Nephron (organoid): Measurements from ENCODE around the gene F7.

Experiments used
- H3K27ac Mint-ChIP-seq, 3 experiments: 2 replicates each; pipeline ENCODE4 v1.8.0; 2020; ENCODE audit warnings: mixed read lengths in 3 of 3, mild to moderate bottlenecking in 2 of 3, moderate library complexity in 1 of 3
- H3K27me3 Mint-ChIP-seq: 2 replicates; pipeline ENCODE4 v1.8.0; 2021; ENCODE audit warnings: low read depth, mild to moderate bottlenecking, moderate library complexity, mixed read lengths
- H3K36me3 Mint-ChIP-seq: 2 replicates; pipeline ENCODE4 v1.8.0; 2020; ENCODE audit warnings: low read depth, mixed read lengths
- H3K4me1 Mint-ChIP-seq: 2 replicates; pipeline ENCODE4 v1.8.0; 2020; ENCODE audit warnings: mixed read lengths
- H3K4me3 Mint-ChIP-seq, 3 experiments: 2 replicates each; pipeline ENCODE4 v1.8.0; 2020; ENCODE audit warnings: mild to moderate bottlenecking in 3 of 3, mixed read lengths in 3 of 3, moderate library complexity in 2 of 3
- H3K9me3 Mint-ChIP-seq: 2 replicates; pipeline ENCODE4 v1.8.0; 2020; ENCODE audit warnings: mixed read lengths
- CTCF ChIP-seq, 3 experiments: fragments of 200-600 bp; sonication (generic); IDR thresholded peaks; one replicate each; pipeline ENCODE4 v1.5.0; 2021; ENCODE audit warnings: antibody characterized with exemption in 3 of 3; ENCODE audit not compliant: unreplicated experiment in 3 of 3

The F7 gene

GRCh38 chr13:113080361-113080831 is 25.2 kb upstream of the F7 start:
- Mint-ChIP-seq H3K27me3 (peaks cover 12% of the 10 kb centered on the region), H3K4me1 (peaks cover 26% of the 10 kb centered on the region), H3K9me3 (no peaks in the 10 kb centered on the region), H3K4me3 (no peak overlapping the region), H3K27ac (no peak overlapping the region), H3K36me3 (peaks cover 26% of the 10 kb centered on the region)
- no peak for TF ChIP-seq CTCF (IDR thresholded peaks at IDR 0.05; ENCODE audit: unreplicated experiment in 3 of 3)

GRCh38 chr13:113080901-113081521 is 24.6 kb upstream of the F7 start:
- peaks cover 19% of the 10 kb centered on the region for H3K36me3 Mint-ChIP-seq
- no peaks in the 10 kb centered on the region for H3K9me3 Mint-ChIP-seq
- no peak overlapping the region for H3K4me3 Mint-ChIP-seq
- no peak for TF ChIP-seq CTCF (IDR thresholded peaks at IDR 0.05; ENCODE audit: unreplicated experiment in 3 of 3)
- no peak overlapping the region for H3K27ac Mint-ChIP-seq
- peaks cover 12% of the 10 kb centered on the region for H3K27me3 Mint-ChIP-seq
- peaks cover 26% of the 10 kb centered on the region for H3K4me1 Mint-ChIP-seq

GRCh38 chr13:113082198-113083021 is 23.2 kb upstream of the F7 start:
- H3K27me3 Mint-ChIP-seq, result peaks cover 18% of the 10 kb centered on the region
- no peak overlapping the region for H3K27ac Mint-ChIP-seq
- peaks cover 22% of the 10 kb centered on the region for H3K36me3 Mint-ChIP-seq
- H3K4me3 Mint-ChIP-seq, result no peak overlapping the region
- H3K9me3 Mint-ChIP-seq, result no peaks in the 10 kb centered on the region
- TF ChIP-seq CTCF (IDR thresholded peaks at IDR 0.05; ENCODE audit: unreplicated experiment in 3 of 3), result no peak
- H3K4me1 Mint-ChIP-seq, result peaks cover 26% of the 10 kb centered on the region

GRCh38 chr13:113083022-113083373 is 22.6 kb upstream of the F7 start:
- no peak for TF ChIP-seq CTCF (IDR thresholded peaks at IDR 0.05; ENCODE audit: unreplicated experiment in 3 of 3)
- no peaks in the 10 kb centered on the region for H3K9me3 Mint-ChIP-seq
- peaks cover 26% of the 10 kb centered on the region for H3K4me1 Mint-ChIP-seq
- H3K4me3 Mint-ChIP-seq, result no peak overlapping the region
- peaks cover 22% of the 10 kb centered on the region for H3K36me3 Mint-ChIP-seq
- peaks cover 18% of the 10 kb centered on the region for H3K27me3 Mint-ChIP-seq
- no peak overlapping the region for H3K27ac Mint-ChIP-seq

GRCh38 chr13:113083402-113084061 is 22.1 kb upstream of the F7 start:
- Mint-ChIP-seq H3K27me3 (peaks cover 18% of the 10 kb centered on the region), H3K36me3 (peaks cover 21% of the 10 kb centered on the region), H3K4me3 (no peak overlapping the region), H3K4me1 (peaks cover 26% of the 10 kb centered on the region), H3K9me3 (no peaks in the 10 kb centered on the region), H3K27ac (no peak overlapping the region)
- no peak for TF ChIP-seq CTCF (IDR thresholded peaks at IDR 0.05; ENCODE audit: unreplicated experiment in 3 of 3)
